Body of pancreas (tissue), 4 donors: ENCODE data around the gene ADGRB2. TPM values are rescaled to one million over a fixed set of nuclear protein-coding genes. Genes with fewer than 3 reads are reported as not detected.
A peak's percentile ranks its signal among the peaks of the same experiment; 100 is the strongest.

ENCODE experiments used
- ATAC-seq: fragments of 150-250 bp; one replicate; pipeline ENCODE4 v1.9.1; 2016
- DNase-seq, 4 donors: peaks; one replicate each; pipeline ENCODE4 v3.0.0-alpha.2; 2019
- H3K27ac ChIP-seq, 4 donors: fragments of 200-600 bp; sonication (generic); 1 replicate in 3 of 4; 2 replicates in 1 of 4; pipeline versions ENCODE4 v1.5.1 to v1.6.1; 2016 to 2019; ENCODE audit warnings: mild to moderate bottlenecking in 1 of 4, mixed read lengths in 1 of 4, moderate library complexity in 1 of 4
- H3K27me3 ChIP-seq, 2 donors: fragments of 200-600 bp; sonication (generic); one replicate each; pipeline ENCODE4 v1.6.0; 2016; ENCODE audit warnings: mild to moderate bottlenecking in 1 of 2
- H3K36me3 ChIP-seq, 2 donors: fragments of 200-600 bp; sonication (generic); replicated peaks in 1 of 2; 2 replicates each; pipeline ENCODE4 v1.5.1; 2016; ENCODE audit warnings: low read depth in 2 of 2; ENCODE audit not compliant: insufficient read depth in 1 of 2
- H3K4me1 ChIP-seq: fragments of 200-600 bp; sonication (generic); one replicate; pipeline ENCODE4 v1.6.0; 2016
- H3K4me3 ChIP-seq, 2 donors: fragments of 200-600 bp; sonication (generic); 1 replicate in 1 of 2; 2 replicates in 1 of 2; pipeline ENCODE4 v1.5.1; 2016 to 2019
- H3K9me3 ChIP-seq, 3 donors: fragments of 200-600 bp; sonication (generic); 1 replicate in 2 of 3; 2 replicates in 1 of 3; pipeline ENCODE4 v1.5.1; 2016
- CTCF ChIP-seq, 7 experiments: fragments of 450-650 bp in 4 of 7; fragments of 200-600 bp in 3 of 7; sonication (generic) in 3 of 7; IDR thresholded peaks; one replicate each; pipeline ENCODE4 v1.5.1; 2016 to 2019; ENCODE audit warnings: antibody characterized with exemption in 7 of 7
- POLR2A ChIP-seq, 3 donors: fragments of 450-650 bp; IDR thresholded peaks; one replicate each; pipeline ENCODE4 v1.6.1; 2016; ENCODE audit warnings: antibody characterized with exemption in 3 of 3, mild to moderate bottlenecking in 2 of 3
- WGBS, 2 donors: methylation state at CpG; one replicate each; pipeline ENCODE4 v1.1.5; 2017; 5-methylcytosine and 5-hydroxymethylcytosine counted together
- intact Hi-C: fragments of 100-400 bp; cut with DNase I; formaldehyde crosslinking; loops from one replicate; pipeline ENCODE4 v1.15.1; 2023
- total RNA-seq, 2 donors: library from RNA; depleted of rRNA; stranded (reverse); fragments of >200 nt; gene quantifications; one replicate each; pipeline ENCODE4 v1.1.0, GENCODE V29; 2016

The ADGRB2 gene
- total RNA-seq, 2 donors from 2014 or later = 0.26 to 3.0 TPM

GRCh38 chr1:31792541-31792940 lies 28.4 kb upstream of the ADGRB2 start:
- Histone ChIP-seq H3K4me1 (peaks cover 14% of the 10 kb centered on the region), H3K9me3 (no peaks in the 10 kb centered on the region), H3K27me3 (no peaks in the 10 kb centered on the region), H3K36me3 (no peaks in the 10 kb centered on the region), H3K4me3 (no peak overlapping the region), H3K27ac (no peak overlapping the region)
- DNase-seq (peak in 1 of 4 donors; percentile 5), ATAC-seq (no peak)
- intact Hi-C loops = no loop called here
- TF ChIP-seq CTCF (IDR thresholded peaks at IDR 0.05) = no peak
- TF ChIP-seq POLR2A (IDR thresholded peaks at IDR 0.05) = no peak
- 63 to 65% methylated on average over 3 to 4 of the region's 4 CpGs for WGBS, 2 donors

- TF ChIP-seq CTCF (IDR thresholded peaks at IDR 0.05) (no peak), POLR2A (IDR thresholded peaks at IDR 0.05) (no peak)
- peaks cover 14% of the 10 kb centered on the region for H3K4me1 ChIP-seq
- no peaks in the 10 kb centered on the region for H3K9me3 ChIP-seq
- no peak overlapping the region for H3K27ac ChIP-seq
- WGBS, 2 donors = 62 to 63% methylated on average over 2 to 11 of the region's 11 CpGs
- peak in 1 of 4 donors; percentile 6 for DNase-seq
- no peak for ATAC-seq
- intact Hi-C loops = no loop called here
- no peak overlapping the region for H3K4me3 ChIP-seq
- H3K27me3 ChIP-seq = no peaks in the 10 kb centered on the region
- no peaks in the 10 kb centered on the region for H3K36me3 ChIP-seq
Measured at GRCh38 chr1:31792116-31792515, 28.0 kb upstream of the ADGRB2 start.

DNA sequence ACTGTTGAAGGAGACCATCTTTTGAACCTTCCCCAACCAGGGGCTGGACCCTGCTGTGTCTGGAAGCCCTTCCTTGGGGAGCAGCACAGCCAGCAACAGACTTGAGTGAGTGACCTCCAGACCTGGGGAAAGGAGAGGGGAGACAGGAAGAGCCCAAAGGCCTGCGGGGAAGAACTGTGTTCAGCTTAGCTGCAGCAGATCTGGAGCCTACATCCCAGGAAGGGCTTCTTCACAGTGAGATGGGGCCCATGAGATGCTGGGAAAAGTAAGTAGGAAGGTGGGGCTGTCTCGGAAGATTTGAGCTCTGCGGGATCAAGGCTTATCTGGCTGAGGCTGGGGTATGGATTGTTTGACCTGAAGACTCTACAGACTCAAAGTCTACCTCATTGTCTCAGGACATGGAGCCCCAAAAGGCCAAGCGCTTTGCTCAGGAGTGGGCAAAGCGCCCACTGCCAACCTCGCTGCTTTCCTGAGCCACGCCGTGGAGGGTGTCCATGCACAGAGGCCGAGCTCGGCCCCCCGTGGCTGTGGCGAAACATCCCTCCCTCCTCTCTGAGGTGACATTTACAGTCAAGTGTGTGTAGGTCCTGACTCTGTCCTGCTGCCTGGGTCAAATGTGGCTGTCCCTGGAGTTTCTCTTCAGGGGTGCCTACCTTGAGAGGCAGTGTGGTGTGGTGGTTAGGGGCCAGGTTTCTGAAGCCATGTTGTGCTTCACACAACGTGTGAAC lies 27.2 kb upstream of the ADGRB2 start:
- DNase-seq = peak in 1 of 4 donors; percentile 3
- H3K9me3 ChIP-seq = no peaks in the 10 kb centered on the region
- H3K4me1 ChIP-seq = peaks cover 14% of the 10 kb centered on the region
- ATAC-seq = no peak
- H3K36me3 ChIP-seq = no peaks in the 10 kb centered on the region
- no peak overlapping the region for H3K27ac ChIP-seq
- intact Hi-C loops = no loop called here
- no peak overlapping the region for H3K4me3 ChIP-seq
- WGBS, 2 donors = 76 to 87% methylated on average over 8 to 13 of the region's 13 CpGs
- TF ChIP-seq POLR2A (IDR thresholded peaks at IDR 0.05) (no peak), CTCF (IDR thresholded peaks at IDR 0.05) (no peak)
- H3K27me3 ChIP-seq = no peaks in the 10 kb centered on the region

- ATAC-seq (no peak), DNase-seq (peak in 1 of 4 donors; percentile 11)
- H3K27ac ChIP-seq = no peak overlapping the region
- no peak for TF ChIP-seq CTCF (IDR thresholded peaks at IDR 0.05)
- TF ChIP-seq POLR2A (IDR thresholded peaks at IDR 0.05) = no peak
- no peaks in the 10 kb centered on the region for H3K27me3 ChIP-seq
- H3K4me3 ChIP-seq = no peak overlapping the region
- peaks cover 14% of the 10 kb centered on the region for H3K4me1 ChIP-seq
- H3K9me3 ChIP-seq = no peaks in the 10 kb centered on the region
- 71 to 82% methylated on average over 9 to 11 of the region's 11 CpGs for WGBS, 2 donors
- no peaks in the 10 kb centered on the region for H3K36me3 ChIP-seq
- intact Hi-C loops = no loop called here
Measured at GRCh38 chr1:31790641-31791091, 26.5 kb upstream of the ADGRB2 start.

GRCh38 chr1:31790140-31790539 lies 26.0 kb upstream of the ADGRB2 start:
- Histone ChIP-seq H3K27ac (no peak overlapping the region), H3K4me1 (peaks cover 14% of the 10 kb centered on the region), H3K27me3 (no peaks in the 10 kb centered on the region), H3K4me3 (no peak overlapping the region), H3K36me3 (no peaks in the 10 kb centered on the region), H3K9me3 (no peaks in the 10 kb centered on the region)
- WGBS, 2 donors = 62 to 71% methylated on average over 3 of the region's 3 CpGs
- intact Hi-C loops = no loop called here
- ATAC-seq (no peak), DNase-seq (no peak)
- TF ChIP-seq CTCF (IDR thresholded peaks at IDR 0.05) (no peak), POLR2A (IDR thresholded peaks at IDR 0.05) (no peak)
